Articular chondrocyte of knee joint (primary cell): ENCODE data around the gene NLRP5. TPM values are rescaled to one million over a fixed set of nuclear protein-coding genes. Genes with fewer than 3 reads are reported as not detected.

ENCODE experiments used
- small RNA-seq: library from RNA; depleted of rRNA; stranded (forward); fragments of <200 nt; gene quantifications from one replicate; pipeline ENCODE3, GENCODE V24; 2012
- total RNA-seq: library from RNA; depleted of rRNA; stranded (reverse); fragments of >200 nt; gene quantifications from 2 replicates; pipeline ENCODE4 v1.2.3, GENCODE V29; 2012

The NLRP5 gene
- not detected in 2 replicates for total RNA-seq

GRCh38 chr19:55986487-55986886, at the start of gene NLRP5:
NLRP5 (plus strand) TSS chr19:55986775.

DNA sequence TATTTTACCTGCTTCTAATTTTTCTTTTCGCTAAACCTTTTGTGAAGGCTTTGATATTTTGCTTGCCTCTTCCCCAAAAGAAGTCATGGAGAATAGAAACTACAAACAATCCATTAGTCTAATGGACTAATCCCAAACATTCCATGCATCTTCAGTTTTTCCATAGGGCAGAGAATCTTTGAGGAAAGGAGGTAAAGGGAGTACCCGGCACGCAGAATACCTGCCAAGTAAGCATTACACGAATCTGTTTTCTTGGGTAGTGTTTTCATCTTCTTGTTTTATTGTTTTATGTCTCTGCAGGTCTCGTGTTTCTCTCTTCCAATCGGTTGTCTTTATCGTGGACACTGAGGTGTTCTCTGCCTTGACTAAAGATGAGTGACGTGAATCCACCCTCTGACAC, 39.0 kb upstream of the NLRP5 start, which contains the start of gene NLRP8:
NLRP8 (plus strand) TSS at position 301 of the 400 bp plus-strand sequence.

Small RNA genes lying within 50 kb of the gene (small RNA-seq; reads per million reads assigned to genes)
- not detected for gene RF00019

Other genes starting within 250 kb of the NLRP5 start
- gene NLRP9, start 248.4 kb upstream of the NLRP5 start, total RNA-seq: not detected in 2 replicates
- not detected in 2 replicates for gene RFPL4A, start 227.7 kb upstream of the NLRP5 start, total RNA-seq
- not detected in 2 replicates for gene RFPL4AL1, start 217.7 kb upstream of the NLRP5 start, total RNA-seq
- not detected in 2 replicates for gene NLRP11, start 154.8 kb upstream of the NLRP5 start, total RNA-seq
- not detected in 2 replicates for gene NLRP4, start 150.2 kb upstream of the NLRP5 start, total RNA-seq
- gene NLRP13, start 54.4 kb upstream of the NLRP5 start, total RNA-seq: not detected in 2 replicates
- gene NLRP8, start 38.9 kb upstream of the NLRP5 start, total RNA-seq: not detected in 2 replicates
- 12.0 and 12.8 TPM in 2 replicates for gene ZNF787, start 134.5 kb downstream of the NLRP5 start, total RNA-seq
- 8.1 and 9.9 TPM in 2 replicates for gene ZNF444, start 154.5 kb downstream of the NLRP5 start, total RNA-seq
- not detected in 2 replicates for gene GALP, start 189.2 kb downstream of the NLRP5 start, total RNA-seq
- not detected in 2 replicates for gene ZSCAN5B, start 211.0 kb downstream of the NLRP5 start, total RNA-seq
- gene ZSCAN5C, start 215.5 kb downstream of the NLRP5 start, total RNA-seq: not detected in 2 replicates